ENCODE measurements around the gene C2.
"Not testable (repeated sequence)": the region's sequence is repeated elsewhere in the genome, so short reads cannot be mapped to it uniquely, and the experiment has no call there.

DNA sequence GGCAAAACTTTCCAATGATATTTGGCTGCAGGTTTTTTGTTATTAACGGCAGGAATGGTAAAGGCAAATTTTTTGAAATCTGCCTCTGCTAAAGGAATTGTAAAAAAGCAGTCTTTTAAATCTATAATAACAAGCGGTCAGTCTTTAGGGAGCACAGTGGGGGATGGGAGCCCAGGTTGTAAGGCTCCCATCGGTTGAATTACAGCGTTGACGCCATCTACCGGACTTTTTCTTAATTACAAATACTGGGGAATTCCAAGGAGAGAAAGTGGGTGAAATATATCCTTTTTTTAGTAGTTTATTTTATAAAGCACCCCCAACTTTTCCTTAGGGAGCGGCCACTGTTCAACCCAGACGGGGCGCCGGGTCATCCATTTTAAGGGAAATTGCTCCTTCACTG, 61.8 kb downstream of the C2 start:
- TF ChIP-seq, protein P1, sequence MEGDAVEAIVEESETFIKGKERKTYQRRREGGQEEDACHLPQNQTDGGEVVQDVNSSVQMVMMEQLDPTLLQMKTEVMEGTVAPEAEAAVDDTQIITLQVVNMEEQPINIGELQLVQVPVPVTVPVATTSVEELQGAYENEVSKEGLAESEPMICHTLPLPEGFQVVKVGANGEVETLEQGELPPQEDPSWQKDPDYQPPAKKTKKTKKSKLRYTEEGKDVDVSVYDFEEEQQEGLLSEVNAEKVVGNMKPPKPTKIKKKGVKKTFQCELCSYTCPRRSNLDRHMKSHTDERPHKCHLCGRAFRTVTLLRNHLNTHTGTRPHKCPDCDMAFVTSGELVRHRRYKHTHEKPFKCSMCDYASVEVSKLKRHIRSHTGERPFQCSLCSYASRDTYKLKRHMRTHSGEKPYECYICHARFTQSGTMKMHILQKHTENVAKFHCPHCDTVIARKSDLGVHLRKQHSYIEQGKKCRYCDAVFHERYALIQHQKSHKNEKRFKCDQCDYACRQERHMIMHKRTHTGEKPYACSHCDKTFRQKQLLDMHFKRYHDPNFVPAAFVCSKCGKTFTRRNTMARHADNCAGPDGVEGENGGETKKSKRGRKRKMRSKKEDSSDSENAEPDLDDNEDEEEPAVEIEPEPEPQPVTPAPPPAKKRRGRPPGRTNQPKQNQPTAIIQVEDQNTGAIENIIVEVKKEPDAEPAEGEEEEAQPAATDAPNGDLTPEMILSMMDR (IDR thresholded peaks at IDR 0.05): not testable (repeated sequence)
- TF ChIP-seq POLR2A (IDR thresholded peaks at IDR 0.05): not testable (repeated sequence)
